Esophagus muscularis mucosa (tissue), 4 donors: ENCODE measurements around the gene FBXW8.

Experiments used
- CTCF ChIP-seq, 3 experiments: fragments of 200-600 bp in 2 of 3; fragments of 450-650 bp in 1 of 3; sonication (generic) in 2 of 3; IDR thresholded peaks; one replicate each; pipeline ENCODE4 v1.5.1; 2017 to 2019; ENCODE audit warnings: antibody characterized with exemption in 3 of 3, mild to moderate bottlenecking in 2 of 3, moderate library complexity in 1 of 3
- EP300 ChIP-seq: sonication (generic); formaldehyde crosslinking; IDR thresholded peaks from one replicate; pipeline ENCODE4 v1.6.1; 2017; ENCODE audit warnings: antibody characterized with exemption
- POLR2A ChIP-seq: fragments of 450-650 bp; IDR thresholded peaks from one replicate; pipeline ENCODE4 v1.6.1; 2017; ENCODE audit warnings: antibody characterized with exemption, moderate library complexity, mild to moderate bottlenecking, low read depth

- TF ChIP-seq CTCF (IDR thresholded peaks at IDR 0.05) (no peak), EP300 (no peak), POLR2A (no peak)
Measured at GRCh38 chr12:117047810-117048584, 137.2 kb downstream of the FBXW8 start.
